ENCODE data around the gene NAP1L1.

Gene NAP1L1

GRCh38 chr12:76083904-76084862, at the start of gene NAP1L1:
Gene NAP1L1, minus strand, starts transcription at chr12:76084685. Its CDS starts 10,466 bp downstream, at chr12:76074219.
- DNase-seq (ENCODE audit: low read depth in 2 of 2) = peak; percentile 96

GRCh38 chr12:76127588-76127987, 43.1 kb upstream of the NAP1L1 start:
- no peak for DNase-seq (ENCODE audit: low read depth in 2 of 2)

- no peak for DNase-seq (ENCODE audit: low read depth in 2 of 2)
These were observed 40.0 kb upstream of the NAP1L1 start for GRCh38 chr12:76124456-76124855.

- peak in 1 of 2 experiments; percentile 31 for DNase-seq (ENCODE audit: low read depth in 2 of 2)
These were observed 39.1 kb upstream of the NAP1L1 start for GRCh38 chr12:76123259-76124212.

GRCh38 chr12:76119887-76120286, 35.4 kb upstream of the NAP1L1 start:
- DNase-seq (ENCODE audit: low read depth in 2 of 2) = no peak

GRCh38 chr12:76117751-76118150, 33.3 kb upstream of the NAP1L1 start:
- DNase-seq (ENCODE audit: low read depth in 2 of 2) = no peak

GRCh38 chr12:76117067-76117691, 32.7 kb upstream of the NAP1L1 start:
- DNase-seq (ENCODE audit: low read depth in 2 of 2) = no peak

GRCh38 chr12:76113800-76114757, 29.6 kb upstream of the NAP1L1 start:
- no peak for DNase-seq (ENCODE audit: low read depth in 2 of 2)

GRCh38 chr12:76111209-76111749, 26.8 kb upstream of the NAP1L1 start:
- no peak for DNase-seq (ENCODE audit: low read depth in 2 of 2)

GRCh38 chr12:76109879-76110278, 25.4 kb upstream of the NAP1L1 start:
- no peak for DNase-seq (ENCODE audit: low read depth in 2 of 2)

GRCh38 chr12:76108356-76108755, 23.9 kb upstream of the NAP1L1 start:
- no peak for DNase-seq (ENCODE audit: low read depth in 2 of 2)

- DNase-seq (ENCODE audit: low read depth in 2 of 2) = no peak
These were observed 22.1 kb upstream of the NAP1L1 start for GRCh38 chr12:76106631-76107030.

- no peak for DNase-seq (ENCODE audit: low read depth in 2 of 2)
These were observed 19.5 kb upstream of the NAP1L1 start for GRCh38 chr12:76103958-76104357.

GRCh38 chr12:76101739-76102385, 17.4 kb upstream of the NAP1L1 start:
- no peak for DNase-seq (ENCODE audit: low read depth in 2 of 2)

GRCh38 chr12:76096079-76096646, 11.7 kb upstream of the NAP1L1 start:
- DNase-seq (ENCODE audit: low read depth in 2 of 2) = no peak

- DNase-seq (ENCODE audit: low read depth in 2 of 2) = no peak
These were observed 10.3 kb upstream of the NAP1L1 start for GRCh38 chr12:76094754-76095153.

GRCh38 chr12:76091246-76091754, 6.8 kb upstream of the NAP1L1 start:
- no peak for DNase-seq (ENCODE audit: low read depth in 2 of 2)

GRCh38 chr12:76085520-76085868, 1.0 kb upstream of the NAP1L1 start:
- DNase-seq (ENCODE audit: low read depth in 2 of 2) = no peak

GRCh38 chr12:76084863-76085519, 506 bp upstream of the NAP1L1 start:
- peak in 1 of 2 experiments; percentile 15 for DNase-seq (ENCODE audit: low read depth in 2 of 2)

All from fibroblast of skin of left biceps (primary cell).